ENCODE data around the gene EHMT2. TPM values are rescaled to one million over a fixed set of nuclear protein-coding genes. Genes with fewer than 3 reads are reported as not detected.

Gene EHMT2
- total and polyA plus RNA-seq, 2 of the 13 experiments (the other 11 are each of a cell fraction or from before 2014, with no cell fraction given) = 55.2 to 69.2 TPM

GRCh38 chr6:31940256-31940664 is 42.8 kb upstream of the EHMT2 start (continued):
- TF ChIP-seq HNF4G (IDR thresholded peaks at IDR 0.05; ENCODE audit: borderline replicate concordance, low read depth, low read length) (peak; percentile 40; the same call in 1 of the 2 replicates), HNF4G (CRISPR knock-in tag; IDR thresholded peaks at IDR 0.05; ENCODE audit: borderline replicate concordance, low read depth) (peak; percentile 67), UBTF (CRISPR knock-in tag; IDR thresholded peaks at IDR 0.05) (no peak), HNF4A (CRISPR knock-in tag; IDR thresholded peaks at IDR 0.05) (peak; percentile 65), SKI (IDR thresholded peaks at IDR 0.05; ENCODE audit: partially characterized antibody) (peak; percentile 26), EP300 (IDR thresholded peaks at IDR 0.05; ENCODE audit: low read depth in 2 of 2, low read length in 2 of 2) (no peak), EP300 (CRISPR knock-in tag; IDR thresholded peaks at IDR 0.05; ENCODE audit: borderline replicate concordance) (0 out of 2 replicates have a peak, but pooled peaks have one; percentile 25), ZNF12 (CRISPR knock-in tag; IDR thresholded peaks at IDR 0.05) (peak; percentile 46), KLF6 (CRISPR knock-in tag; IDR thresholded peaks at IDR 0.05) (0 out of 2 replicates have a peak, but pooled peaks have one; percentile 46), BORCS8-MEF2B (CRISPR knock-in tag; IDR thresholded peaks at IDR 0.05) (no peak), ATF5 (CRISPR knock-in tag; IDR thresholded peaks at IDR 0.05; ENCODE audit: low read depth) (0 out of 2 replicates have a peak, but pooled peaks have one; percentile 37), ERF (CRISPR knock-in tag; IDR thresholded peaks at IDR 0.05) (peak; percentile 41; the same call in 1 of the 2 replicates), ZNF768 (CRISPR knock-in tag; IDR thresholded peaks at IDR 0.05) (no peak), RCOR2 (CRISPR knock-in tag; IDR thresholded peaks at IDR 0.05) (peak; percentile 60; the same call in 1 of the 2 replicates), CCAR2 (optimal IDR thresholded peaks at IDR 0.05; ENCODE audit: low read depth, low read length) (peak; percentile 63), PATZ1 (CRISPR knock-in tag; IDR thresholded peaks at IDR 0.05) (peak; percentile 65), SAP130 (CRISPR knock-in tag; IDR thresholded peaks at IDR 0.05; ENCODE audit: low read depth) (peak; percentile 47), NCOR1 (IDR thresholded peaks at IDR 0.05; ENCODE audit: borderline replicate concordance, low read length) (peak; percentile 60; the same call in 1 of the 2 replicates), ZBTB7B (CRISPR knock-in tag; IDR thresholded peaks at IDR 0.05) (no peak), ZNF281 (CRISPR knock-in tag; IDR thresholded peaks at IDR 0.05; ENCODE audit: borderline replicate concordance) (peak; percentile 87), CREM (IDR thresholded peaks at IDR 0.05) (0 out of 2 replicates have a peak, but pooled peaks have one; percentile 19), CREM (CRISPR knock-in tag; IDR thresholded peaks at IDR 0.05) (no peak), SALL1 (CRISPR knock-in tag; IDR thresholded peaks at IDR 0.05) (peak; percentile 65), SNRNP70 (IDR thresholded peaks at IDR 0.05; ENCODE audit: low read depth, low read length) (no peak), JARID2 (CRISPR knock-in tag; IDR thresholded peaks at IDR 0.05; ENCODE audit: insufficient replicate concordance) (no peak)

Data from HepG2 (cell line).